NOMO-1 (cell line): Measurements from ENCODE around the gene CDK16.
"Not testable (repeated sequence)": the region's sequence is repeated elsewhere in the genome, so short reads cannot be mapped to it uniquely, and the experiment has no call there.

ENCODE experiments used
- DNase-seq, 2 experiments: peaks; one replicate each; lab custom pipeline; 2025; ENCODE audit not compliant: unreplicated experiment in 2 of 2; lab: John Stamatoyannopoulos, UW

CDK16 gene

DNA sequence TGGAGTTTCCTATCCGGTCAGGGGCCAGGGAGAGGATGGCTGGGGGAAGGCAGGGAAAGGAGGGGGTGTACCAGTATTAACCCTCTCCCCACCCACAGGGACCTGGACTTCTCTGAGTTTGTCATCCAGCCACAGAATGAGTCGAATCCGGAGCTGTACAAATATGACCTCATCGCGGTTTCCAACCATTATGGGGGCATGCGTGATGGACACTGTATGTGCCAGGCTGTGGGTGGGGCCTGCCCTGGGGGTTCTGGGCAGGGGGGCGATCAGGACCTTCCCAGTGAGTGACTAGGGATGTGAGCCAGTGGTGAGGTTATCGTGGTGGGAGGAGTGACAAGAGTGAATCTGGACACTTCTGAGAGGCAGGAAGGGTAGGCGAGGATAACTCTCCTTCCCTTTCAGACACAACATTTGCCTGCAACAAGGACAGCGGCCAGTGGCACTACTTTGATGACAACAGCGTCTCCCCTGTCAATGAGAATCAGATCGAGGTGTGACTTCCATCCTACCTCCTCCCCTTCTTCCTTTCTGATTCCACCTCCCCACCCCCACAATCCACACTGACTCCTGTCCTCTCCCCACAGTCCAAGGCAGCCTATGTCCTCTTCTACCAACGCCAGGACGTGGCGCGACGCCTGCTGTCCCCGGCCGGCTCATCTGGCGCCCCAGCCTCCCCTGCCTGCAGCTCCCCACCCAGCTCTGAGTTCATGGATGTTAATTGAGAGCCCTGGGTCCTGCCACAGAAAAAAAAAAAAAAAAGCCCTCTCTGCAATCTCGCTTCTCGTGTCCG, 28.9 kb downstream of the CDK16 start:
- no peak for DNase-seq

DNA sequence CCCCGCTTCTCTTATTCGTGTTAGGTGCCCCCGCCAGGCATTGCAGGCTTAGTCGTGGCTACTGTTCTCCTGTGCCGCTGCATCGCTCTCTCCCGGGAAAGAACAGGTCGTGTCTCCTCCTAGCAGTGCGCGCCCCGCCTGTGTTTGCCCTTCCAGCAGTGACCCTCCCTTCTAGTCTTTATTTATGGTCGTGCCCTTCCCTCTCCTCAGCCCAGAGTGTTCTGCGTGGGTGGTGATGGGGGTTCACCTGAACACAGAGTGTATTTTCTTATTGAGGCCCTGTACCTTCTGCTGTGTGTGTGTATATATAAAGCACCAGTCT, 29.5 kb downstream of the CDK16 start:
- DNase-seq: no peak

DNA sequence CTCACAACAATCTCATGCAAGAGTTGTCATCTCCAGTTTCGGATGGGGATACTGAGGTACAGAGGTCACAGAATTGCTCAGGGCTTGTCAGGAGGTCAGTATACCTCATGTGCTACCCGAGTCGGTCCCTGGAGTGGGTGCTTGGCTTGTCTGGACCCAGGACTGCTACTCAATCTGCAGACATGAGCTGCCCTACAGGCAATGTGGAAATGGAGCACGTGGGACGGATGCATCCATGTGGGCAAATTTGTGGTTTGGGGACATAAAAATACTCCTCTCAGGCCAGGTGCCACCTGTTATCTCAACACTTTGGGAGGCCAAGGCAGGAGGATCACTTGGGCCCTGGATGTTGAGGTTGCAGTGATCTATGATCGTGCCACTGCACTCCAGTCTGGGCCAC, 30.1 kb downstream of the CDK16 start:
- no peak for DNase-seq

DNA sequence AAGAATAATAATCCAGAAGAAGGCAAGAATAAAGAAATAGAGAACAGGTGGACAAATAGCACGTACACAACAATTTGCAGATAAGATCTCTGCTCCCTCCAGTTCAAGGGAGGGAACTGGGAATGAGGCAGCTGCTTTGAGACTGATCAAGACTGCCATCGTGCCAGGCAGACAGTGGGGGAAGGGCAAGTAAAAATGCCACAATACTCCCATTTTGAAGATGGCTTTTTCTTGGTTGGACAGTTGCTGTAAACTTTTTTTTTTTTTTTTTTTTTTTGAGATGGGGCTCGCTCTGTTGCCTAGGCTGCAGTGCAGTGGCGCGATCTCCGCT, 31.5 kb downstream of the CDK16 start:
- no peak for DNase-seq

DNA sequence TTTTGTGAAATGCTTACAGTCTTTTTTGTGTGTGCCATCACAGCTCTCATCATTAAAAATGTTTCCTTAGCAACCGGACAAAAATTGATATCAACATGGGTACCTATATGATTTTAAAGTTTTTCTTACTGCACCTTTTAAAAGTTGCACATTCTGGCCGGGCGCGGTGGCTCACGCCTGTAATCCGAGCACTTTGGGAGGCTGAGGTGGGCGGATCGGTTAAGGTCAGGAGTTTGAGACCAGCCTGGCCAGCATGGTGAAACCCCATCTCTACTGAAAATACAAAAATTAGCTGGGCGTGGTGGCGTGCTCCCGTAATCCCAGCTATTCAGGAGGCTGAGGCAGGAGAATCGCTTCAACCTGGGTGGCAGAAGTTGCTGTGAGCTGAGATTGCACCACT, 39.1 kb downstream of the CDK16 start:
- DNase-seq: not testable (repeated sequence)

DNA sequence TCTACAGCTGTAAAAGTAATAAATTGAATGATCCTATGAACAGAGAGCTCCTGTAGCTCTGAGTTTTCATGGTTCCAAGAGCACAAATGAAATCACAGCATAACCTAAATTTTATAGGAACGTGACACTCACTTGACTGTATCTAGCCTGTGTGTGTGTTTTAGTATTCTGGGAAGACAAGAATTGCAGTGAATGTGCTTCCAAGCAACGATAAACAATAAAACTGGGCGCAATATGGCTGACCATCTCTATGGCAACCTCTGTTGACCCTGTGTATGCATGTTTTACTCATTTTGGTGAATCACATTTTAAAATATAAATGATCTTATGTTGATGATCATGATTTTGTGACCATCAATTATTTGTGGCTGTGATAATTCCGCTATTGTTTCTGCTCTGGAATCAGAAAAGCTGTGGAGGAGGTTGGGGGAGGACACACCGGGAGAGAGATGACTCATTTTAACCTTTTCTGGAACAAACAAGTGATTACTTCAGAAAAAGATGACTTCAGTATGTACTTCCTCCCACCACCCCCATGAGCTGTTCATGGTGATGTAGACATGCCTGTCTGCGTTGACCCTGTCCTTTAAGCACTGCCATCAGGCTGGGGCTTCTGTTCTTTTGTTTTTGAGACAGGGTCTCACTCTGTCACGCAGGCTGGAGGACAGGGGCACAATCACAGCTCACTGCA, 46.1 kb downstream of the CDK16 start:
- peak in 1 of 2 experiments; percentile 2 for DNase-seq

DNA sequence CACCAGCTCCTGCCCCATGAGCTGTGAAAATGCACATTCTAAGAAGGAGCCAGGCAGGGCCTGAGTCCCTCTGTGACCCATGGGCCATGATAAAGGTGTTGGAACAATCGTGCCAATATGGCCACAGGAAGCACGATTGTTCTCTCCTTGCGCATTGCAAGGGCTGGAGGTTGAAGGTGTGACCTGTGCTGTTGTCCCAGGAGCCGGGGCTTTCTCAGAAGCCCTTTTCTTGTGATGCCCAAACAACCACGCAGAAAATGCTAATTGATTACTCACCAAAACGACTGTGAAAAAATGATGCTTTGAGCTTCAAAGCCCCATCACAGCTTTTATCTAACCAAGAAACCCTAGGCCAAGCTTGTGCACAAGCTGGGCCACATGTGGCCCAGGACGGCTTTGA, 48.2 kb downstream of the CDK16 start:
- no peak for DNase-seq

DNA sequence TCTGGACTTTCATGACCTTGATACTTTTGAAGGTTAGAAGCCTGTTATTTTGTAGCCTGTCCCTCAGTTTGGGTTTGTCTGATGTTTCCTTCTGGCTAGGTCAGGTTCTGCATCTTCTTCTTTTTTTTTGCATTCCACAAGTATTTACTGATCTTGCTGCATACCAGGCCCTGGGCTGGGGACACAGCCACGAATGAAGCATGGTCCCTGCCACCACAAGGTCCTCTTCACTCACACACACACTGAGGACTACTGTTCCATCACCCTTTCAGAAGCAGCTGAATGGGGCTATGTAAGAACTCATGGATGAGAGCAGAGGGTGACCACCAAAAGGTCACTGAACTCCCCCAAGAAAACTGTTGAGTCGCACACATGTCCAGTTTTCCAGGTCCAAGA, 53.5 kb downstream of the CDK16 start:
- DNase-seq: no peak

DNA sequence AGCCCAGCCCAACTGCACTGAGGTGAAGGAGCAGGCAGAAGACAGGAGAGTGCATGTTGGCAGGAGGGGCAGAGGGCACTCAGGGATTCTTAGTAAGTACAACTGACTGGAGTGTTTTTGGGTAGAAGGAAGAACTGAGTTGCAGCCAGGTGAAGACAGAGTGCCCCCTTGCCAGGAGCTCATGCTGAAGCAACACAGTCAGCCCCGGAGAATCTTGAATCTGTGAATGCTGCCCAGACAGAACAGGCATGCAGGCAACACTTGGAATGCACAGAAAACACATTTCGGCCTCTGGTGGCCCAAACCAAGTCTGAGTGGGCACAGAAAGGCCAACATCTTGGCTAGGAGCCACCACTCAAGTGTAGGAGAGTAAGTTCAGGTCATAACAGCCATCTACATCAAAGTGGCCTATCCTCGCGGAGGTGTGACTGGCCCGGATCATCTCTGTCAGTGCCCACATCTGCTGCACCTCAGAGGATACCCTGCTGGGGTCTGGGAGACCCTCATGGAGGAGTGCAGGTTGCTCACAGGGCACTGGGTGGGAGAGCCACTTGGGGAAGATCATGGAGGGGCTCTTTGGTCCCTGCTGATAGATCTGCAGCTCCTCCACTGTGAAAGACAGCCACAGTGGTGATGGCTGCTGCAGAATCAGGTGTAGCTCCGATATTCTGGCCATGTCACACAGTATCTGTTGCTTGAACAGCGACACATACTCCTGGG, 54.7 kb downstream of the CDK16 start:
- DNase-seq: no peak

DNA sequence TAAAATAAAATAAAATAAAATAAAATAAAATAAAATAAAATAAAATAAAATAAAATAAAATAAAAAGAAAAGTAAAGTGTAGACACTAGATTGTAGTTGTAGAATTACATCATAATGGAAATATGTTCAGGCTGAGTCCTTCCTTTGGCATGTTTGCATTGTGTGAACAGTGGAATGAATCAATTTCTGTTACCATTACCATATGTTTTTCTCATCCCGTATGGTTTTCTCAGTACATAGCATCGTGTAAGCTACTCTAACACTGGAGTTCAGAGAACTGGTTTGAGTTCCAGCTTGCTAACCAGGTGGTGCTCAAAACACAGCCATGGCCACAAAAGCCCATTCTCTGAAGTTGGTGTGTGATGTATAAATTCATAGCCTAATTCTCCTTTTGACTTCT, 60.2 kb downstream of the CDK16 start:
- no peak for DNase-seq
